ENCODE data around the gene KCNIP3. TPM values are rescaled to one million over a fixed set of nuclear protein-coding genes. Genes with fewer than 3 reads are reported as not detected.

KCNIP3 gene
- total RNA-seq, 1 experiment from 2014 or later, result 19.1 TPM

- ChIA-PET CTCF (no interaction called here), POLR2A (ENCODE audit: unreplicated experiment) (no interaction called here)
- no peaks in the 10 kb centered on the region for H3F3A ChIP-seq (ENCODE audit: low read length, unreplicated experiment)
- intact Hi-C loops (cut with micrococcal nuclease), result no loop called here
- H3K4me3 ChIP-seq (ENCODE audit: low read length), result no peak overlapping the region
- H4K20me1 ChIP-seq (ENCODE audit: low read length), result no peaks in the 10 kb centered on the region
- H3K4me1 ChIP-seq (ENCODE audit: insufficient read depth, low read length), result peaks cover 43% of the 10 kb centered on the region
- no peak overlapping the region for H3K9ac ChIP-seq (ENCODE audit: low read length)
- no peak overlapping the region for H3K27ac ChIP-seq (ENCODE audit: low read length)
- DNase-seq, result no peak
- ATAC-seq, result no peak
- H3K9me3 ChIP-seq (ENCODE audit: low read length), result no peaks in the 10 kb centered on the region
- TF ChIP-seq EZH2phosphoT487 (IDR thresholded peaks at IDR 0.05; ENCODE audit: borderline replicate concordance, low read length) (no peak), CTCF (conservative IDR thresholded peaks at IDR 0.05; ENCODE audit: low read depth, low read length) (no peak), EZH2 (IDR thresholded peaks at IDR 0.05; ENCODE audit: low read length, unreplicated experiment) (no peak)
- no peaks in the 10 kb centered on the region for H3K27me3 ChIP-seq (ENCODE audit: low read length)
- H3K9me2 ChIP-seq (replicated peaks; ENCODE audit: low read length), result no peaks in the 10 kb centered on the region
- peaks cover 33% of the 10 kb centered on the region for H3K79me2 ChIP-seq (ENCODE audit: low read length)
- H3K4me2 ChIP-seq (ENCODE audit: low read length), result no peak overlapping the region
- no peaks in the 10 kb centered on the region for H3K36me3 ChIP-seq (ENCODE audit: low read depth, low read length)
- H2AFZ ChIP-seq (ENCODE audit: low read length), result no peak overlapping the region
- no TSS peak for BruUV-seq (replicated peaks)
Measured at GRCh38 chr2:95272781-95273180, 24.4 kb upstream of the KCNIP3 start.

- Histone ChIP-seq H3K4me1 (ENCODE audit: insufficient read depth, low read length) (peaks cover 52% of the 10 kb centered on the region), H3K9me2 (replicated peaks; ENCODE audit: low read length) (no peaks in the 10 kb centered on the region), H4K20me1 (ENCODE audit: low read length) (no peaks in the 10 kb centered on the region), H3K9ac (ENCODE audit: low read length) (no peak overlapping the region), H3K27ac (ENCODE audit: low read length) (no peak overlapping the region; the same call in 1 of the 2 replicates), H2AFZ (ENCODE audit: low read length) (peak overlapping the region; percentile 8; the same call in 1 of the 2 replicates), H3K79me2 (ENCODE audit: low read length) (peaks cover 37% of the 10 kb centered on the region), H3K9me3 (ENCODE audit: low read length) (no peaks in the 10 kb centered on the region), H3K36me3 (ENCODE audit: low read depth, low read length) (peaks cover 4% of the 10 kb centered on the region), H3F3A (ENCODE audit: low read length, unreplicated experiment) (no peaks in the 10 kb centered on the region), H3K4me3 (ENCODE audit: low read length) (no peak overlapping the region; the same call in 1 of the 2 replicates), H3K27me3 (ENCODE audit: low read length) (no peaks in the 10 kb centered on the region), H3K4me2 (ENCODE audit: low read length) (peak overlapping the region; percentile 87)
- ChIA-PET CTCF (interaction anchor here (1.3 kb wide), 1 partner anchor 42 kb away, joined by 9 read pairs; no protein-coding TSS in a partner anchor), POLR2A (ENCODE audit: unreplicated experiment) (no interaction called here)
- no peak for TF ChIP-seq CTCF (conservative IDR thresholded peaks at IDR 0.05; ENCODE audit: low read depth, low read length)
- no peak for TF ChIP-seq EZH2 (IDR thresholded peaks at IDR 0.05; ENCODE audit: low read length, unreplicated experiment)
- no peak for TF ChIP-seq EZH2phosphoT487 (IDR thresholded peaks at IDR 0.05; ENCODE audit: borderline replicate concordance, low read length)
- ATAC-seq (no peak), DNase-seq (no peak)
- BruUV-seq (replicated peaks), result no TSS peak
- intact Hi-C loops (cut with micrococcal nuclease), result no loop called here
Measured at GRCh38 chr2:95273566-95274290, 23.4 kb upstream of the KCNIP3 start.
